Measurements from ENCODE around the gene AFM.

- TF ChIP-seq CTCF (IDR thresholded peaks at IDR 0.05 in 2 of 3, conservative IDR thresholded peaks at IDR 0.05 in 1 of 3; ENCODE audit: control insufficient read depth in 2 of 3, extremely low read depth in 1 of 3, insufficient read depth in 1 of 3, low read depth in 3 of 3, low read length in 3 of 3) (no peak), RELB (IDR thresholded peaks at IDR 0.05; ENCODE audit: low read depth) (no peak), ZBTB11 (CRISPR knock-in tag; IDR thresholded peaks at IDR 0.05) (no peak)
Measured at GRCh38 chr4:73433140-73433539, 48.4 kb upstream of the AFM start.
